ENCODE data around the gene DNAAF8.

The DNAAF8 gene

DNA sequence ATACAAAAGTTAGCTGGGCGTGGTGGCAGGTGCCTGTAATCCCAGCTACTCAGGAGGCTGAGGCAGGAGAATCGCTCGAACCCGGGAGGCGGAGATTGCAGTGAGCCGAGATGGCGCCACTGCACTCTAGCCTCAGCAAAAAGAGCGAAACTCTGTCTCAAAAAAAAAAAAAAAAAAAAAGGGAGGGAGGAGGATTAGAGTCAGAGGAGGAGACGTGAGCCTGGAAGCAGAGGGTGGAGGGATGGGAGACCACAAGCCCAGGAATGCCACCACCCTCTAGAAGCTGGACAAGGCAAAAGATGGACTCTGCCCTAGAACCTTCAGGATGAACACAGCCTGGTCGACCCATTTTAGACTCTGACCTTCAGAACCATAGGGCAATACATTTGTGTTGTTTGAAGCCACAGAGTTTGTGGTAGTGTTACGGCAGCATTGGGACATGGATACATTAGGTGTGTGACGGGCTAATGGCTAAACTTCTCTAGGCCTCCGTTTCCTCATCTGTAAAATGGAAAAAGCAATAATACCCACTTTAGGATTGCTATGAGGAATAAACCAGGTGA, 58.7 kb downstream of the DNAAF8 start:
- TF ChIP-seq EZH2phosphoT487 (IDR thresholded peaks at IDR 0.05; ENCODE audit: borderline replicate concordance, low read length) = no peak
- TF ChIP-seq, protein P1, sequence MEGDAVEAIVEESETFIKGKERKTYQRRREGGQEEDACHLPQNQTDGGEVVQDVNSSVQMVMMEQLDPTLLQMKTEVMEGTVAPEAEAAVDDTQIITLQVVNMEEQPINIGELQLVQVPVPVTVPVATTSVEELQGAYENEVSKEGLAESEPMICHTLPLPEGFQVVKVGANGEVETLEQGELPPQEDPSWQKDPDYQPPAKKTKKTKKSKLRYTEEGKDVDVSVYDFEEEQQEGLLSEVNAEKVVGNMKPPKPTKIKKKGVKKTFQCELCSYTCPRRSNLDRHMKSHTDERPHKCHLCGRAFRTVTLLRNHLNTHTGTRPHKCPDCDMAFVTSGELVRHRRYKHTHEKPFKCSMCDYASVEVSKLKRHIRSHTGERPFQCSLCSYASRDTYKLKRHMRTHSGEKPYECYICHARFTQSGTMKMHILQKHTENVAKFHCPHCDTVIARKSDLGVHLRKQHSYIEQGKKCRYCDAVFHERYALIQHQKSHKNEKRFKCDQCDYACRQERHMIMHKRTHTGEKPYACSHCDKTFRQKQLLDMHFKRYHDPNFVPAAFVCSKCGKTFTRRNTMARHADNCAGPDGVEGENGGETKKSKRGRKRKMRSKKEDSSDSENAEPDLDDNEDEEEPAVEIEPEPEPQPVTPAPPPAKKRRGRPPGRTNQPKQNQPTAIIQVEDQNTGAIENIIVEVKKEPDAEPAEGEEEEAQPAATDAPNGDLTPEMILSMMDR (IDR thresholded peaks at IDR 0.05; ENCODE audit: low read depth, low read length, poor library complexity, severe bottlenecking) = no peak

DNA sequence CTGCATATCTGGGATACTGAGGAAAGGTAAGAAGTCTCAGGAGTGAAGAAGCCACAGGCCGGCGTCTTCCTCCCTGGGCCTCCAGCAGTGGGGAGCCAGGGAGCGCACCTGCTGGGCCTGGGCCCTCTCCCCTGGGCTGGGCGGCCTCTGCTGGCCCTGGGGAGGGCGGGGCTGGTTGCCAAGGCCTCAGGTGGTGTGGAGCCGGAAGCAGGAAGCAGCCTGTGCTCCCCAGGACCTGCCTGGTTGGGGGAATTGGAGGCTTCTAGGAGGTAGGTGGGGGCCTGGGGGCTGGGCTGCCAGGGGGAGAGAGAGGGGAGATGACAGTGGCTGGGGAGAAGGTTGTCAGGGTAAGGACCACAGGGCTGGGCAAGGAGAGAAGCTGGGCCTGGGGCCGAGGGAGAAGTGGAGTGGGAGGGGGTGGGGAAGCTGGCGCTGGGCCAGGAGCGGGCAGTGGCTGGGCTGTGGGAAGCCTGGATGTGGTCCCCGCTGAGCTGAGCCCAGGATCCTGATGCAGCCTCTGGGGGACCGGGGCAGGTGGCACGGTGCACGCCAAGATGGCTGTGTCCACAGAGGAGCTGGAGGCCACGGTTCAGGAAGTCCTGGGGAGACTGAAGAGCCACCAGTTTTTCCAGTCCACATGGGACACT, 61.0 kb downstream of the DNAAF8 start, which contains the start of gene SMIM22:
Gene SMIM22 (plus strand): TSS at position 189 of the 647 bp plus-strand sequence. CDS start 366 bp downstream, at position 555.
- no peaks in the 10 kb centered on the region for H3K79me2 ChIP-seq (ENCODE audit: control insufficient read depth, low read length)
- no peaks in the 10 kb centered on the region for H3K9me2 ChIP-seq (replicated peaks; ENCODE audit: control insufficient read depth, low read length)
- H3K27me3 ChIP-seq (ENCODE audit: control insufficient read depth, low read length) = no peaks in the 10 kb centered on the region
- no peak within 1 kb of the TSS for H3K4me3 ChIP-seq (ENCODE audit: low read length)
- no peak for TF ChIP-seq EZH2phosphoT487 (IDR thresholded peaks at IDR 0.05; ENCODE audit: borderline replicate concordance, low read length)
- TF ChIP-seq, protein P1 (IDR thresholded peaks at IDR 0.05; ENCODE audit: low read depth, low read length, poor library complexity, severe bottlenecking) = no peak
- no peaks in the 10 kb centered on the region for H3K9me3 ChIP-seq (ENCODE audit: control insufficient read depth, insufficient read depth, low read length)
- no peak within 1 kb of the TSS for H3K4me2 ChIP-seq (ENCODE audit: low read length)
- no peak within 1 kb of the TSS for H3K27ac ChIP-seq (ENCODE audit: low read depth, low read length)
- H3K4me1 ChIP-seq (ENCODE audit: control insufficient read depth, low read length) = peaks cover 3% of the 10 kb centered on the region
- no peaks in the 10 kb centered on the region for H3F3A ChIP-seq (ENCODE audit: control insufficient read depth, insufficient read depth)
- H4K20me1 ChIP-seq (ENCODE audit: control insufficient read depth, insufficient read depth, low read depth, low read length) = no peaks in the 10 kb centered on the region
- no peaks in the 10 kb centered on the region for H3K36me3 ChIP-seq (ENCODE audit: control insufficient read depth, low read length)

More for the DNA sequence above, 58.7 kb downstream of the DNAAF8 start:
- Histone ChIP-seq H3K27me3 (ENCODE audit: control insufficient read depth, low read length) (no peaks in the 10 kb centered on the region), H3K36me3 (ENCODE audit: control insufficient read depth, low read length) (no peaks in the 10 kb centered on the region), H3K4me2 (ENCODE audit: low read length) (no peak overlapping the region), H3K4me1 (ENCODE audit: control insufficient read depth, low read length) (no peaks in the 10 kb centered on the region), H3K79me2 (ENCODE audit: control insufficient read depth, low read length) (no peaks in the 10 kb centered on the region), H3K9me3 (ENCODE audit: control insufficient read depth, insufficient read depth, low read length) (no peaks in the 10 kb centered on the region), H3F3A (ENCODE audit: control insufficient read depth, insufficient read depth) (no peaks in the 10 kb centered on the region), H3K4me3 (ENCODE audit: low read length) (no peak overlapping the region), H3K9me2 (replicated peaks; ENCODE audit: control insufficient read depth, low read length) (no peaks in the 10 kb centered on the region), H3K27ac (ENCODE audit: low read depth, low read length) (no peak overlapping the region), H4K20me1 (ENCODE audit: control insufficient read depth, insufficient read depth, low read depth, low read length) (no peaks in the 10 kb centered on the region)

DNA sequence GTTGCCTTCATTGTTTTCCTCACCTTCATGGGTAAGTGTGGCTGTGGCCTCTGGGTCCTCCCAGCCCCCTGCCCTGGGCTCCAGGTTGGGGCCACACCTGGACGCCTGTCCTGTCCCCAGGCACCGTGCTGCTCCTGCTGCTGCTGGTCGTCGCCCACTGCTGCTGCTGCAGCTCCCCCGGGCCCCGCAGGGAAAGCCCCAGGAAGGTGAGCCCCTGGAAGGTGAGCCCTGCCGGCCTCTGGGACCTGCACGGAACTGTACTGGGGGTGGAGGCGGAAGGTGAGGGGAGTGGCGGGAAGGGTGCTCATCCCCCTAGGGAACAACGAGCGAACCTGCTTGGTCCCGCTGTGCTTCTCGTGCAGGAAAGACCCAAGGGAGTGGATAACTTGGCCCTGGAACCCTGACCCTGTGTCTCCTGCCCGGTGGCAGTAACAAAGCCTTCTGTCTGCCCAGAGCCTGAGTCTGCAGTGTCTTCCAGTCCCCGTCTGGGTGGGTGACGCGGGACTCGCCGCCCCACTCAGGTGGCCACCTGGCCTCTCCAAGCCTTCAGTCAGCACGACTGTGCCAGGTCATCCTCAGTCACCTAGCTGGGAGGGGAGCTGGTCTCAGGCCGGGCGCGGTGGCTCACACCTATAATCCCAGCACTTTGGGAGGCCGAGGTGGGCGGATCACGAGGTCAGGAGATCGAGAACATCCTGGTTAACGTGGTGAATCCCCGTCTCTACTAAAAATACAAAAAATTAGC, 61.7 kb downstream of the DNAAF8 start:
- Histone ChIP-seq H3K4me1 (ENCODE audit: control insufficient read depth, low read length) (peaks cover 9% of the 10 kb centered on the region), H3K27me3 (ENCODE audit: control insufficient read depth, low read length) (no peaks in the 10 kb centered on the region), H3K4me2 (ENCODE audit: low read length) (no peak overlapping the region), H3K4me3 (ENCODE audit: low read length) (no peak overlapping the region), H3K79me2 (ENCODE audit: control insufficient read depth, low read length) (no peaks in the 10 kb centered on the region), H3F3A (ENCODE audit: control insufficient read depth, insufficient read depth) (no peaks in the 10 kb centered on the region), H3K9me2 (replicated peaks; ENCODE audit: control insufficient read depth, low read length) (no peaks in the 10 kb centered on the region), H3K27ac (ENCODE audit: low read depth, low read length) (no peak overlapping the region), H3K36me3 (ENCODE audit: control insufficient read depth, low read length) (no peaks in the 10 kb centered on the region), H3K9me3 (ENCODE audit: control insufficient read depth, insufficient read depth, low read length) (no peaks in the 10 kb centered on the region), H4K20me1 (ENCODE audit: control insufficient read depth, insufficient read depth, low read depth, low read length) (no peaks in the 10 kb centered on the region)
- no peak for TF ChIP-seq EZH2phosphoT487 (IDR thresholded peaks at IDR 0.05; ENCODE audit: borderline replicate concordance, low read length)
- TF ChIP-seq, protein P1 (IDR thresholded peaks at IDR 0.05; ENCODE audit: low read depth, low read length, poor library complexity, severe bottlenecking) = no peak

Measured in DOHH2 (cell line).